ENCODE data around the gene THBS4. TPM values are rescaled to one million over a fixed set of nuclear protein-coding genes. Genes with fewer than 3 reads are reported as not detected.
A peak's percentile ranks its signal among the peaks of the same experiment; 100 is the strongest.

Gene THBS4
- total RNA-seq, 1 experiment from 2014 or later = 6.6 TPM

- no peak for DNase-seq
- intact Hi-C loops (cut with micrococcal nuclease; ENCODE audit: unreplicated experiment) = loop anchor here (1.0 to 2.0 kb wide), 3 partner anchors 91 to 617 kb away; partner anchors contain the start of gene MTX3
- Histone ChIP-seq H3K36me3 (ENCODE audit: low read depth) (no peaks in the 10 kb centered on the region), H4K20me1 (ENCODE audit: insufficient read depth) (no peaks in the 10 kb centered on the region), H3K9me2 (ENCODE audit: insufficient read depth) (no peaks in the 10 kb centered on the region), H3K27me3 (ENCODE audit: insufficient read depth, low read depth) (no peaks in the 10 kb centered on the region), H3F3A (ENCODE audit: insufficient read depth, low read depth) (no peaks in the 10 kb centered on the region; the same call in 1 of the 2 replicates), H3K4me2 (peak overlapping the region; percentile 88), H3K4me1 (replicated peaks; ENCODE audit: insufficient read depth) (peaks cover 7% of the 10 kb centered on the region; the same call in 1 of the 2 replicates), H3K9me3 (ENCODE audit: insufficient read depth, low read depth) (no peaks in the 10 kb centered on the region), H3K27ac (no peak overlapping the region), H3K4me3 (peak overlapping the region; percentile 53; the same call in 1 of the 2 replicates), H3K79me2 (ENCODE audit: low read depth) (no peaks in the 10 kb centered on the region), H2AFZ (peak overlapping the region; percentile 78)
- BruUV-seq (replicated peaks) = no TSS peak
- ChIA-PET CTCF (no interaction called here), POLR2A (ENCODE audit: unreplicated experiment) (no interaction called here)
- no peak for TF ChIP-seq CTCF (conservative IDR thresholded peaks at IDR 0.05)
- TF ChIP-seq EZH2 (IDR thresholded peaks at IDR 0.05; ENCODE audit: low read depth) = no peak
Measured at GRCh38 chr5:80082281-80082680, 47.1 kb downstream of the THBS4 start.

- TF ChIP-seq EZH2 (IDR thresholded peaks at IDR 0.05; ENCODE audit: low read depth) = no peak
- peak; percentile 95 for TF ChIP-seq CTCF (conservative IDR thresholded peaks at IDR 0.05)
- peak; percentile 44 to 72 for DNase-seq
- POLR2A ChIA-PET (ENCODE audit: unreplicated experiment) = no interaction called here
- H3K4me3 ChIP-seq = peak overlapping the region; percentile 53; the same call in 1 of the 2 replicates
- CTCF ChIA-PET = interaction anchor here (0.5 to 2.2 kb wide), 8 partner anchors 108 to 949 kb away, joined by 3 to 10 read pairs (median 4); no protein-coding TSS in a partner anchor
- no peaks in the 10 kb centered on the region for H3K36me3 ChIP-seq (ENCODE audit: low read depth)
- peak overlapping the region; percentile 78 for H2AFZ ChIP-seq
- no peak overlapping the region for H3K27ac ChIP-seq
- H3K9me2 ChIP-seq (ENCODE audit: insufficient read depth) = no peaks in the 10 kb centered on the region
- peak overlapping the region; percentile 88 for H3K4me2 ChIP-seq
- no peaks in the 10 kb centered on the region for H3K9me3 ChIP-seq (ENCODE audit: insufficient read depth, low read depth)
- no TSS peak for BruUV-seq (replicated peaks)
- H4K20me1 ChIP-seq (ENCODE audit: insufficient read depth) = no peaks in the 10 kb centered on the region
- intact Hi-C loops (cut with micrococcal nuclease; ENCODE audit: unreplicated experiment) = loop anchor here (1.0 to 2.0 kb wide), 7 partner anchors 91 to 1061 kb away; partner anchors contain the start of gene MTX3
- no peaks in the 10 kb centered on the region for H3K27me3 ChIP-seq (ENCODE audit: insufficient read depth, low read depth)
- peaks cover 7% of the 10 kb centered on the region; the same call in 1 of the 2 replicates for H3K4me1 ChIP-seq (replicated peaks; ENCODE audit: insufficient read depth)
- H3K79me2 ChIP-seq (ENCODE audit: low read depth) = no peaks in the 10 kb centered on the region
- H3F3A ChIP-seq (ENCODE audit: insufficient read depth, low read depth) = no peaks in the 10 kb centered on the region; the same call in 1 of the 2 replicates
Measured at GRCh38 chr5:80082731-80083100, 47.6 kb downstream of the THBS4 start.

GRCh38 chr5:80083101-80083890 lies 48.1 kb downstream of the THBS4 start:
- intact Hi-C loops (cut with micrococcal nuclease; ENCODE audit: unreplicated experiment) = loop anchor here (1.0 to 2.0 kb wide), 6 partner anchors 225 to 1062 kb away; no protein-coding TSS in a partner anchor
- ChIA-PET POLR2A (ENCODE audit: unreplicated experiment) (interaction anchor here (0.5 to 0.7 kb wide), 3 partner anchors 573 to 1608 kb away, joined by 3 to 19 read pairs (median 4); no protein-coding TSS in a partner anchor), CTCF (interaction anchor here (0.5 to 2.2 kb wide), 20 partner anchors 9 to 1705 kb away, joined by 3 to 13 read pairs (median 4); no protein-coding TSS in a partner anchor)
- Histone ChIP-seq H3F3A (ENCODE audit: insufficient read depth, low read depth) (no peaks in the 10 kb centered on the region; the same call in 1 of the 2 replicates), H3K4me1 (replicated peaks; ENCODE audit: insufficient read depth) (peaks cover 7% of the 10 kb centered on the region; the same call in 1 of the 2 replicates), H3K36me3 (ENCODE audit: low read depth) (no peaks in the 10 kb centered on the region), H3K4me2 (peak overlapping the region; percentile 88), H4K20me1 (ENCODE audit: insufficient read depth) (no peaks in the 10 kb centered on the region), H3K9me2 (ENCODE audit: insufficient read depth) (no peaks in the 10 kb centered on the region), H3K9me3 (ENCODE audit: insufficient read depth, low read depth) (no peaks in the 10 kb centered on the region), H3K79me2 (ENCODE audit: low read depth) (no peaks in the 10 kb centered on the region), H3K27me3 (ENCODE audit: insufficient read depth, low read depth) (no peaks in the 10 kb centered on the region), H2AFZ (peak overlapping the region; percentile 78), H3K27ac (no peak overlapping the region), H3K4me3 (peak overlapping the region; percentile 53; the same call in 1 of the 2 replicates)
- peak; percentile 37 to 72 for DNase-seq
- no TSS peak for BruUV-seq (replicated peaks)
- TF ChIP-seq CTCF (conservative IDR thresholded peaks at IDR 0.05) (peak; percentile 82), EZH2 (IDR thresholded peaks at IDR 0.05; ENCODE audit: low read depth) (no peak)
